ENCODE measurements around the gene SLC25A10.

GRCh38 chr17:81737947-81738800 lies 26.1 kb downstream of the SLC25A10 start:
- no peak for TF ChIP-seq CTCF (IDR thresholded peaks at IDR 0.05; ENCODE audit: extremely low read depth in 1 of 2, insufficient read depth in 1 of 2, low read depth in 1 of 2, low read length in 2 of 2)
- no peak for TF ChIP-seq EZH2 (IDR thresholded peaks at IDR 0.05; ENCODE audit: borderline replicate concordance, low read depth, low read length, severe bottlenecking)
- no peak for TF ChIP-seq MAX (IDR thresholded peaks at IDR 0.05; ENCODE audit: insufficient read depth, insufficient read length)
- no peak for TF ChIP-seq POLR2A (IDR thresholded peaks at IDR 0.05; ENCODE audit: low read depth, low read length)
- no peak for TF ChIP-seq POLR2AphosphoS5 (IDR thresholded peaks at IDR 0.05; ENCODE audit: insufficient read depth, low read depth, low read length)
- TF ChIP-seq FOS (IDR thresholded peaks at IDR 0.05; ENCODE audit: borderline replicate concordance, insufficient read depth, low read length) = no peak
